Measurements from ENCODE around the gene ZNF689. TPM values are rescaled to one million over a fixed set of nuclear protein-coding genes. Genes with fewer than 3 reads are reported as not detected.

Gene ZNF689
- 11.9 TPM for polyA plus RNA-seq (2013)

- H3K27me3 ChIP-seq (replicated peaks in 2 of 5; ENCODE audit: control insufficient read depth in 4 of 5, insufficient read depth in 5 of 5, low read length in 4 of 5) = no peaks in the 10 kb centered on the region
- peaks cover 1 to 20% (median 11%) of the 10 kb centered on the region in 4 experiments for H3K4me1 ChIP-seq (ENCODE audit: control extremely low read depth in 1 of 4, control insufficient read depth in 4 of 4, insufficient read depth in 4 of 4, low read length in 3 of 4)
- H3K27ac ChIP-seq (ENCODE audit: insufficient read depth in 1 of 2, low read depth in 1 of 2, low read length in 2 of 2, poor library complexity in 1 of 2, severe bottlenecking in 2 of 2) = peak within 1 kb of the TSS; percentile 97 to 98
- WGBS (ENCODE audit: insufficient coverage) = under 1% methylated on average over 51 of the region's 63 CpGs
- POLR2A ChIA-PET = interaction anchor here (0.7 to 1.0 kb wide), 3 partner anchors 15 to 113 kb away, joined by 3 to 4 read pairs (median 3); partner anchors contain the start of gene ZNF785
- H3K36me3 ChIP-seq (ENCODE audit: control insufficient read depth in 4 of 4, insufficient read depth in 4 of 4, low read length in 3 of 4) = peaks cover 0 to 12% (median 7%) of the 10 kb centered on the region in 4 experiments
- peak within 1 kb of the TSS; percentile 71 to 96 (median 87) for H3K4me3 ChIP-seq (ENCODE audit: control insufficient read depth in 1 of 7, extremely low read depth in 1 of 7, insufficient read depth in 4 of 7, low read depth in 2 of 7, low read length in 6 of 7)
- CTCF ChIA-PET = interaction anchor here (0.7 to 14.5 kb wide), 8 partner anchors 9 to 46 kb away, joined by 3 to 144 read pairs (median 4); no protein-coding TSS in a partner anchor
- H3K9me3 ChIP-seq (ENCODE audit: control extremely low read depth in 1 of 5, control insufficient read depth in 4 of 5, insufficient read depth in 2 of 5, low read depth in 1 of 5, low read length in 4 of 5) = no peaks in the 10 kb centered on the region
- peak; percentile 96 to 97 (median 97) for DNase-seq
Observed at GRCh38 chr16:30609926-30610839, at the start of gene ZNF689. Gene ZNF689 (minus strand): TSS chr16:30610389. CDS start chr16:30610041, 348 bp downstream.

GRCh38 chr16:30658731-30659506 lies 48.7 kb upstream of the ZNF689 start:
- peaks cover 8 to 37% (median 35%) of the 10 kb centered on the region in 4 experiments for H3K4me1 ChIP-seq (ENCODE audit: control extremely low read depth in 1 of 4, control insufficient read depth in 4 of 4, insufficient read depth in 4 of 4, low read length in 3 of 4)
- peak overlapping the region; percentile 100 for H3K27ac ChIP-seq (ENCODE audit: insufficient read depth in 1 of 2, low read depth in 1 of 2, low read length in 2 of 2, poor library complexity in 1 of 2, severe bottlenecking in 2 of 2)
- H3K9me3 ChIP-seq (ENCODE audit: control extremely low read depth in 1 of 5, control insufficient read depth in 4 of 5, insufficient read depth in 2 of 5, low read depth in 1 of 5, low read length in 4 of 5) = no peaks in the 10 kb centered on the region
- under 1% methylated on average over 41 of the region's 64 CpGs for WGBS (ENCODE audit: insufficient coverage)
- POLR2A ChIA-PET = interaction anchor here (0.6 to 4.4 kb wide), 11 partner anchors 9 to 244 kb away, joined by 3 to 43 read pairs (median 3); partner anchors contain the start of genes PRR14 and SRCAP
- H3K27me3 ChIP-seq (replicated peaks in 2 of 5; ENCODE audit: control insufficient read depth in 4 of 5, insufficient read depth in 5 of 5, low read length in 4 of 5) = no peaks in the 10 kb centered on the region
- peak; percentile 98 to 99 (median 99) for DNase-seq
- peak overlapping the region; percentile 86 to 94 (median 90) for H3K4me3 ChIP-seq (ENCODE audit: control insufficient read depth in 1 of 7, extremely low read depth in 1 of 7, insufficient read depth in 4 of 7, low read depth in 2 of 7, low read length in 6 of 7)
- H3K36me3 ChIP-seq (ENCODE audit: control insufficient read depth in 4 of 4, insufficient read depth in 4 of 4, low read length in 3 of 4) = peaks cover 14 to 61% (median 53%) of the 10 kb centered on the region in 4 experiments
- CTCF ChIA-PET = interaction anchor here (0.6 to 4.6 kb wide), 11 partner anchors 8 to 198 kb away, joined by 3 to 31 read pairs (median 3); partner anchors contain the start of gene PRR14

GRCh38 chr16:30657866-30658730 lies 47.9 kb upstream of the ZNF689 start, which contains the start of gene FBRS:
Gene FBRS (plus strand): TSS chr16:30658431. CDS start chr16:30659519, 1,088 bp downstream.
- ChIA-PET CTCF (interaction anchor here (0.6 to 4.6 kb wide), 9 partner anchors 9 to 197 kb away, joined by 3 to 31 read pairs (median 3); no protein-coding TSS in a partner anchor), POLR2A (interaction anchor here (1.0 to 4.4 kb wide), 7 partner anchors 8 to 244 kb away, joined by 3 to 43 read pairs (median 6); partner anchors contain the start of genes PRR14 and SRCAP)
- Histone ChIP-seq H3K4me3 (ENCODE audit: control insufficient read depth in 1 of 7, extremely low read depth in 1 of 7, insufficient read depth in 4 of 7, low read depth in 2 of 7, low read length in 6 of 7) (peak within 1 kb of the TSS; percentile 86 to 94 (median 90)), H3K27me3 (replicated peaks in 2 of 5; ENCODE audit: control insufficient read depth in 4 of 5, insufficient read depth in 5 of 5, low read length in 4 of 5) (no peaks in the 10 kb centered on the region), H3K4me1 (ENCODE audit: control extremely low read depth in 1 of 4, control insufficient read depth in 4 of 4, insufficient read depth in 4 of 4, low read length in 3 of 4) (peaks cover 8 to 38% (median 35%) of the 10 kb centered on the region in 4 experiments), H3K9me3 (ENCODE audit: control extremely low read depth in 1 of 5, control insufficient read depth in 4 of 5, insufficient read depth in 2 of 5, low read depth in 1 of 5, low read length in 4 of 5) (no peaks in the 10 kb centered on the region), H3K36me3 (ENCODE audit: control insufficient read depth in 4 of 4, insufficient read depth in 4 of 4, low read length in 3 of 4) (peaks cover 13 to 59% (median 52%) of the 10 kb centered on the region in 4 experiments), H3K27ac (ENCODE audit: insufficient read depth in 1 of 2, low read depth in 1 of 2, low read length in 2 of 2, poor library complexity in 1 of 2, severe bottlenecking in 2 of 2) (peak within 1 kb of the TSS; percentile 100)
- DNase-seq = peak; percentile 100
- WGBS (ENCODE audit: insufficient coverage) = under 1% methylated on average over 61 of the region's 86 CpGs

- Histone ChIP-seq H3K9me3 (ENCODE audit: control extremely low read depth in 1 of 5, control insufficient read depth in 4 of 5, insufficient read depth in 2 of 5, low read depth in 1 of 5, low read length in 4 of 5) (no peaks in the 10 kb centered on the region), H3K27me3 (replicated peaks in 2 of 5; ENCODE audit: control insufficient read depth in 4 of 5, insufficient read depth in 5 of 5, low read length in 4 of 5) (no peaks in the 10 kb centered on the region), H3K36me3 (ENCODE audit: control insufficient read depth in 4 of 4, insufficient read depth in 4 of 4, low read length in 3 of 4) (peaks cover 10 to 58% (median 50%) of the 10 kb centered on the region in 4 experiments), H3K4me1 (ENCODE audit: control extremely low read depth in 1 of 4, control insufficient read depth in 4 of 4, insufficient read depth in 4 of 4, low read length in 3 of 4) (peaks cover 10 to 47% (median 41%) of the 10 kb centered on the region in 4 experiments), H3K4me3 (ENCODE audit: control insufficient read depth in 1 of 7, extremely low read depth in 1 of 7, insufficient read depth in 4 of 7, low read depth in 2 of 7, low read length in 6 of 7) (peak overlapping the region; percentile 16 to 82 (median 64)), H3K27ac (ENCODE audit: insufficient read depth in 1 of 2, low read depth in 1 of 2, low read length in 2 of 2, poor library complexity in 1 of 2, severe bottlenecking in 2 of 2) (peak overlapping the region; percentile 30 to 75)
- ChIA-PET CTCF (interaction anchor here (0.8 to 2.2 kb wide), 3 partner anchors 37 to 40 kb away, joined by 4 to 10 read pairs (median 8); no protein-coding TSS in a partner anchor), POLR2A (interaction anchor here (4.4 kb wide), 1 partner anchor 36 kb away, joined by 43 read pairs; no protein-coding TSS in a partner anchor)
- WGBS (ENCODE audit: insufficient coverage) = 42% methylated on average over 30 of the region's 32 CpGs
- no peak for DNase-seq
Observed at GRCh38 chr16:30656974-30657865, 47.0 kb upstream of the ZNF689 start.

- no peak overlapping the region for H3K4me3 ChIP-seq (ENCODE audit: control insufficient read depth in 1 of 7, extremely low read depth in 1 of 7, insufficient read depth in 4 of 7, low read depth in 2 of 7, low read length in 6 of 7)
- H3K4me1 ChIP-seq (ENCODE audit: control extremely low read depth in 1 of 4, control insufficient read depth in 4 of 4, insufficient read depth in 4 of 4, low read length in 3 of 4) = peaks cover 12 to 46% (median 42%) of the 10 kb centered on the region in 4 experiments
- H3K9me3 ChIP-seq (ENCODE audit: control extremely low read depth in 1 of 5, control insufficient read depth in 4 of 5, insufficient read depth in 2 of 5, low read depth in 1 of 5, low read length in 4 of 5) = no peaks in the 10 kb centered on the region
- no peaks in the 10 kb centered on the region for H3K27me3 ChIP-seq (replicated peaks in 2 of 5; ENCODE audit: control insufficient read depth in 4 of 5, insufficient read depth in 5 of 5, low read length in 4 of 5)
- CTCF ChIA-PET = interaction anchor here (0.8 to 2.6 kb wide), 5 partner anchors 28 to 46 kb away, joined by 3 to 12 read pairs (median 4); partner anchors contain the start of gene ZNF689
- H3K36me3 ChIP-seq (ENCODE audit: control insufficient read depth in 4 of 4, insufficient read depth in 4 of 4, low read length in 3 of 4) = peaks cover 7 to 50% (median 42%) of the 10 kb centered on the region in 4 experiments
- POLR2A ChIA-PET = no interaction called here
- H3K27ac ChIP-seq (ENCODE audit: insufficient read depth in 1 of 2, low read depth in 1 of 2, low read length in 2 of 2, poor library complexity in 1 of 2, severe bottlenecking in 2 of 2) = peak overlapping the region in 1 of 2 experiments; percentile 75
- 100% methylated on average over 7 of the region's 8 CpGs for WGBS (ENCODE audit: insufficient coverage)
- DNase-seq = no peak
Observed at GRCh38 chr16:30656388-30656787, 46.2 kb upstream of the ZNF689 start.
